K562 (cell line): ENCODE measurements around the gene FOXJ2. TPM values are rescaled to one million over a fixed set of nuclear protein-coding genes. Genes with fewer than 3 reads are reported as not detected.

Experiments used
- ATAC-seq: fragments of 200-7000 bp; cut with Tn5 transposase; 3 replicates; pipeline ENCODE4 v1.9.1; 2020; ENCODE audit warnings: moderate library complexity
- BruUV-seq: library from RNA; stranded (reverse); fragments of 400-500 nt; replicated peaks from 2 replicates; lab custom pipeline; 2021; lab: Mats Ljungman, UMichigan
- CTCF ChIA-PET: fragments of 300-600 bp; formaldehyde crosslinking; extraction: SDS; loops from one replicate; lab custom pipeline; 2021; ENCODE audit warnings: low intra/inter-chr PET ratio; lab: Yijun Ruan, JAX
- POLR2A ChIA-PET: fragments of 300-600, 350-650 bp; sonication (Branson Sonifier 250); formaldehyde crosslinking; extraction: SDS; loops from one replicate; lab custom pipeline; 2021; ENCODE audit warnings: antibody characterized with exemption, inconsistent platforms; lab: Yijun Ruan, JAX
- DNase-seq, 4 experiments: peaks; one replicate each; pipeline versions ENCODE4 v3.0.0 to v3.0.0-alpha.2; 2011 to 2018; ENCODE audit warnings: low spot score in 3 of 4, mixed read lengths in 3 of 4; ENCODE audit errors: extremely low read depth in 1 of 4
- FAIRE-seq: peaks from 2 replicates; lab custom pipeline; 2011; peaks lifted over from hg19 to GRCh38; lab: Jason Lieb, UNC
- H2AFZ ChIP-seq: 2 replicates; pipeline ENCODE4 v1.6.0; 2011; ENCODE audit warnings: low read depth, low read length, control low read depth, inconsistent platforms
- H3K27ac ChIP-seq: fragments of 200-600 bp; 3 replicates; pipeline ENCODE4 v1.8.0; 2011; ENCODE audit warnings: low read depth, mild to moderate bottlenecking, control low read depth, inconsistent platforms, low read length, moderate library complexity, mixed read lengths; ENCODE audit errors: extremely low read depth
- H3K27me3 ChIP-seq, 2 experiments: fragments of 300-600 bp in 1 of 2; 2 replicates in 1 of 2; 3 replicates in 1 of 2; pipeline versions ENCODE4 v1.6.0 to v1.8.0; 2011; ENCODE audit warnings: inconsistent platforms in 2 of 2, low read length in 2 of 2, mild to moderate bottlenecking in 1 of 2, mixed read lengths in 1 of 2, moderate library complexity in 1 of 2; ENCODE audit not compliant: control insufficient read depth in 2 of 2, insufficient read depth in 2 of 2
- H3K36me3 ChIP-seq: fragments of 300-600 bp; 3 replicates; pipeline ENCODE4 v1.8.0; 2011; ENCODE audit warnings: mild to moderate bottlenecking, low read length, inconsistent platforms; ENCODE audit not compliant: control insufficient read depth, insufficient read depth
- H3K4me1 ChIP-seq, 2 experiments: fragments of 200-600 bp in 1 of 2; replicated peaks in 1 of 2; 2 replicates in 1 of 2; 3 replicates in 1 of 2; pipeline versions ENCODE4 v1.5.1 to v1.8.0; 2011; ENCODE audit warnings: inconsistent platforms in 2 of 2, low read length in 2 of 2, mild to moderate bottlenecking in 1 of 2, mixed read lengths in 1 of 2, moderate library complexity in 1 of 2; ENCODE audit not compliant: control insufficient read depth in 2 of 2, insufficient read depth in 2 of 2
- H3K4me2 ChIP-seq: 2 replicates; pipeline ENCODE4 v1.6.1; 2011; ENCODE audit warnings: low read length, control low read depth, inconsistent platforms, mixed read lengths; ENCODE audit not compliant: insufficient read depth
- H3K4me3 ChIP-seq: fragments of 200-600 bp; sonication (generic), shearing (Covaris generic); 2 replicates; pipeline ENCODE4 v1.5.1; 2016; ENCODE audit warnings: control low read depth, inconsistent platforms
- H3K79me2 ChIP-seq: fragments of 200-600 bp; 3 replicates; pipeline ENCODE4 v1.8.0; 2011; ENCODE audit warnings: low read length, inconsistent platforms; ENCODE audit not compliant: control insufficient read depth, insufficient read depth
- H3K9ac ChIP-seq, 2 experiments: 2 replicates each; pipeline versions ENCODE4 v1.6.0 to v1.6.1; 2011; ENCODE audit warnings: low read depth in 2 of 2, low read length in 2 of 2, control low read depth in 1 of 2, inconsistent platforms in 1 of 2, mild to moderate bottlenecking in 1 of 2, mixed read lengths in 1 of 2; ENCODE audit not compliant: insufficient read depth in 1 of 2
- H3K9me1 ChIP-seq: one replicate; pipeline ENCODE4 v1.6.0; 2011; ENCODE audit warnings: inconsistent platforms, mild to moderate bottlenecking, low read length, moderate library complexity; ENCODE audit not compliant: control insufficient read depth, insufficient read depth
- H3K9me3 ChIP-seq: replicated peaks from 2 replicates; pipeline ENCODE4 v1.5.1; 2011; ENCODE audit warnings: low read depth, low read length, inconsistent platforms; ENCODE audit not compliant: control insufficient read depth, insufficient read depth
- H4K20me1 ChIP-seq: replicated peaks from 2 replicates; pipeline ENCODE4 v1.6.1; 2011; ENCODE audit warnings: low read length, inconsistent platforms, mixed read lengths; ENCODE audit not compliant: control insufficient read depth, insufficient read depth
- C11orf30 ChIP-seq: fragments of 450-650 bp; IDR thresholded peaks from 2 replicates; pipeline ENCODE4 v1.6.1; 2016; ENCODE audit warnings: low read depth, mild to moderate bottlenecking
- JUND ChIP-seq, 2 experiments: IDR thresholded peaks; 2 replicates in 1 of 2; 3 replicates in 1 of 2; pipeline ENCODE4 v1.6.1; 2011; ENCODE audit warnings: borderline replicate concordance in 2 of 2, low read depth in 2 of 2, low read length in 2 of 2, improper control_type of control experiment in 1 of 2, missing biosample characterization in 1 of 2, missing genetic modification characterization in 1 of 2, missing genetic modification reagents in 1 of 2
- MAFF ChIP-seq: IDR thresholded peaks from 2 replicates; pipeline ENCODE4 v1.6.1; 2012; ENCODE audit warnings: low read length, improper control_type of control experiment
- MAFG ChIP-seq: fragments of 450-650 bp; conservative IDR thresholded peaks from 2 replicates; pipeline ENCODE4 v1.6.1; 2016; ENCODE audit warnings: missing genetic modification characterization, missing compliant biosample characterization
- MAFK ChIP-seq: IDR thresholded peaks from 2 replicates; pipeline ENCODE4 v1.6.1; 2011; ENCODE audit warnings: low read length, improper control_type of control experiment
- NFE2 ChIP-seq: IDR thresholded peaks from 2 replicates; pipeline ENCODE4 v1.6.1; 2014; ENCODE audit warnings: antibody characterized with exemption, low read depth
- SMAD2 ChIP-seq: fragments of 150-350 bp; IDR thresholded peaks from 2 replicates; pipeline ENCODE4 v1.6.1; 2014; ENCODE audit warnings: low read depth, mild to moderate bottlenecking, low read length
- SRSF3 ChIP-seq: fragments of 200-400 bp; formaldehyde crosslinking; IDR thresholded peaks from 2 replicates; pipeline ENCODE4 v1.6.1; 2016; ENCODE audit warnings: mild to moderate bottlenecking, low read length, moderate library complexity; ENCODE audit not compliant: insufficient read depth
- ZNF316 ChIP-seq: fragments of 450-650 bp; IDR thresholded peaks from 2 replicates; pipeline ENCODE4 v1.6.1; 2016
- in situ Hi-C: fragments of 300-500 bp; cut with MboI; formaldehyde crosslinking; loops from 4 replicates; pipeline ENCODE4 v1.15.0; 2018; ENCODE audit warnings: inconsistent platforms, mixed read lengths
- intact Hi-C: fragments of 100-400 bp; cut with micrococcal nuclease; formaldehyde crosslinking; loops from 2 replicates; pipeline ENCODE4 v1.14.2; 2022
- polyA plus RNA-seq, 8 experiments: library from polyadenylated mRNA; depleted of rRNA in 4 of 8; stranded (reverse) in 5 of 8; unstranded in 3 of 8; fragments of >200 nt; fragmentation: Nextera tagmentation in 2 of 8; fragmentation: Illumina TruSeq in 1 of 8; extraction: Ambion mirVana in 2 of 8; extraction: Trizol in 1 of 8; gene quantifications; 2 replicates each; pipeline versions ENCODE4 v1.2.1 to v1.2.3, GENCODE V29; 2011 to 2014; ENCODE audit warnings: inconsistent platforms in 1 of 8, missing spikeins in 1 of 8
- total RNA-seq, 7 experiments: library from RNA; depleted of rRNA in 6 of 7; stranded (reverse); fragments of >200 nt in 6 of 7; fragmentation: Illumina TruSeq in 2 of 7; extraction: Trizol in 2 of 7; gene quantifications; 2 replicates each; pipeline versions ENCODE4 v1.2.1 to v1.2.3, GENCODE V29; 2011 to 2021; ENCODE audit warnings: low replicate concordance in 1 of 7

FOXJ2 gene
- total and polyA plus RNA-seq, 9 of the 15 experiments (the other 6 are each of a cell fraction or from before 2014, with no cell fraction given): 1.0 to 7.5 (median 2.4) TPM

DNA sequence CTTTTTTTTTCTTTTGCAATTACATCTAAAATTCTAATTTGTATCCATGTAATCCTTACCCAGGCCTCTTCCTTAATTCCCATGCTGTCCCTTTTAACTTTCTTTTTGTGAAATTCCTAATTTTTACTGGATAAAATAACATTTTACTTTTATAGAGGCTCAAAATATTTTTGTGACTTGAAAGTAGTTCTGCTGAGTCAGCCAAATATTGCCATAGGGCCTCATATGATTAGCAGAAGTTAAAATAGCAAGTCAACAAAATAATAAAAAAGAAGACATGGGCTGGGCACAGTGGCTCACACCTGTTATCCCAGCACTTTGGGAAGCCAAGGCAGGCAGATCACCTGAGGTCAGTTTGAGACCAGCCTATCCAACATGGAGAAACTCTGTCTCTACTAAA, 31.6 kb downstream of the FOXJ2 start:
- ATAC-seq (no peak), DNase-seq (no peak), FAIRE-seq (no peak)
- no peak overlapping the region for H3K9ac ChIP-seq
- H3K79me2 ChIP-seq: no peaks in the 10 kb centered on the region; the same call in 2 of the 3 replicates
- peaks cover 0 to 8% of the 10 kb centered on the region in 2 experiments; a peak in 4 of 5 replicates for H3K4me1 ChIP-seq
- no peaks in the 10 kb centered on the region for H3K36me3 ChIP-seq
- no peaks in the 10 kb centered on the region for H4K20me1 ChIP-seq
- H2AFZ ChIP-seq: no peak overlapping the region
- H3K27me3 ChIP-seq: no peaks in the 10 kb centered on the region
- in situ Hi-C loops: no loop called here
- no peak overlapping the region for H3K27ac ChIP-seq
- POLR2A ChIA-PET: interaction anchor here (0.9 to 1.4 kb wide), 2 partner anchors 10 to 13 kb away, joined by 3 read pairs; no protein-coding TSS in a partner anchor
- BruUV-seq: no TSS peak
- H3K4me3 ChIP-seq: no peak overlapping the region
- TF ChIP-seq MAFK: peak; percentile 98
- TF ChIP-seq C11orf30: peak; percentile 96
- no peak for TF ChIP-seq SRSF3
- peak; percentile 23; the same call in 1 of the 2 replicates for TF ChIP-seq NFE2
- peak; percentile 98 for TF ChIP-seq ZNF316
- TF ChIP-seq MAFG (tag): peak; percentile 95
- no peak for TF ChIP-seq SMAD2
- TF ChIP-seq MAFF: peak; percentile 98
- no peak for TF ChIP-seq JUND (IDR thresholded peaks at IDR 0.05; ENCODE audit: borderline replicate concordance, low read depth, low read length)
- no peak for TF ChIP-seq JUND (tag; IDR thresholded peaks at IDR 0.05; ENCODE audit: borderline replicate concordance, low read depth, low read length)
- TF ChIP-seq, all 486 proteins: peak for 6
- H3K9me3 ChIP-seq: no peaks in the 10 kb centered on the region
- CTCF ChIA-PET: no interaction called here
- no peak overlapping the region for H3K4me2 ChIP-seq
- no peaks in the 10 kb centered on the region for H3K9me1 ChIP-seq
- intact Hi-C loops: no loop called here
